H9 (cell line): Measurements from ENCODE around the gene ATP13A2. TPM values are rescaled to one million over a fixed set of nuclear protein-coding genes. Genes with fewer than 3 reads are reported as not detected.

Experiments used
- total RNA-seq: library from RNA; stranded (reverse); gene quantifications from 2 replicates; pipeline ENCODE4 v1.2.1, GENCODE V29; 2021

ATP13A2 gene
- total RNA-seq, 1 experiment from 2014 or later: 53.6 TPM

Other genes starting within 250 kb of the ATP13A2 start
- gene RNU1-2, start 115.9 kb downstream of the ATP13A2 start, total RNA-seq: 1,874 and 2,051 TPM in 2 replicates
- 40.2 and 40.7 TPM in 2 replicates for gene CROCC, start 90.0 kb downstream of the ATP13A2 start, total RNA-seq
- 146 and 152 TPM in 2 replicates for gene MFAP2, start 31.3 kb downstream of the ATP13A2 start, total RNA-seq
- gene SDHB, start 42.1 kb upstream of the ATP13A2 start, total RNA-seq: 76.7 and 77.5 TPM in 2 replicates
- gene PADI2, start 107.5 kb upstream of the ATP13A2 start, total RNA-seq: 3.0 and 3.9 TPM in 2 replicates
- gene PADI1, start 193.2 kb upstream of the ATP13A2 start, total RNA-seq: 0.20 and 0.24 TPM in 2 replicates
- gene PADI3, start 237.2 kb upstream of the ATP13A2 start, total RNA-seq: 2.4 and 2.5 TPM in 2 replicates